ENCODE measurements around the gene CDH23. TPM values are rescaled to one million over a fixed set of nuclear protein-coding genes. Genes with fewer than 3 reads are reported as not detected.

The CDH23 gene
- total RNA-seq, 6 donors from 2014 or later, result 4.7 to 29.3 (median 10.4) TPM

DNA sequence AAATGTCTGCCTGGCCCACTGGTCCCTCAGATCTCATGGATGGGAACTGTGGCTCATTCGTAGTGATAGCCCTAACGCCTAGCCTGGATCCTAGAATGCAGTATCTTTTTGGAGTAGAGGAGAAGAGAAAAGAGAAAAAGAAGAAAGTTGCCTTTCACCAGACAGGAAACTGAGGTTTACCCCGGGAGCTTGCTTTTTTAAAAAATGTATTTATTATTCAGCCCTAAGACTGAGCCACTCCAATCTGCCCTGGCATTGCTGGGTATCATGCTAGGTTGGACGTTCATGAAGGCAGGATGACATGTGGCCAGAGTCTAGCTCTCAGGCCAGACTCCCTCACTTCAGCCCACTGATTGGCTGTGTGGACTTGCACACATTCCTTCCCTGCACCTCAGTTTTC, 344.3 kb downstream of the CDH23 start:
- TF ChIP-seq EP300 (IDR thresholded peaks at IDR 0.05) (no peak), POLR2A (IDR thresholded peaks at IDR 0.05) (no peak), POLR2AphosphoS5 (IDR thresholded peaks at IDR 0.05) (no peak)
- TF ChIP-seq, protein P1, sequence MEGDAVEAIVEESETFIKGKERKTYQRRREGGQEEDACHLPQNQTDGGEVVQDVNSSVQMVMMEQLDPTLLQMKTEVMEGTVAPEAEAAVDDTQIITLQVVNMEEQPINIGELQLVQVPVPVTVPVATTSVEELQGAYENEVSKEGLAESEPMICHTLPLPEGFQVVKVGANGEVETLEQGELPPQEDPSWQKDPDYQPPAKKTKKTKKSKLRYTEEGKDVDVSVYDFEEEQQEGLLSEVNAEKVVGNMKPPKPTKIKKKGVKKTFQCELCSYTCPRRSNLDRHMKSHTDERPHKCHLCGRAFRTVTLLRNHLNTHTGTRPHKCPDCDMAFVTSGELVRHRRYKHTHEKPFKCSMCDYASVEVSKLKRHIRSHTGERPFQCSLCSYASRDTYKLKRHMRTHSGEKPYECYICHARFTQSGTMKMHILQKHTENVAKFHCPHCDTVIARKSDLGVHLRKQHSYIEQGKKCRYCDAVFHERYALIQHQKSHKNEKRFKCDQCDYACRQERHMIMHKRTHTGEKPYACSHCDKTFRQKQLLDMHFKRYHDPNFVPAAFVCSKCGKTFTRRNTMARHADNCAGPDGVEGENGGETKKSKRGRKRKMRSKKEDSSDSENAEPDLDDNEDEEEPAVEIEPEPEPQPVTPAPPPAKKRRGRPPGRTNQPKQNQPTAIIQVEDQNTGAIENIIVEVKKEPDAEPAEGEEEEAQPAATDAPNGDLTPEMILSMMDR (IDR thresholded peaks at IDR 0.05), result no peak
- H3K4me3 ChIP-seq, result no peak overlapping the region
- DNase-seq, result no peak
- H3K27ac ChIP-seq, result peak overlapping the region in 1 of 4 donors; percentile 9
- H3K27me3 ChIP-seq, result no peaks in the 10 kb centered on the region
- H3K9me3 ChIP-seq, result peaks cover 0 to 7% (median 2%) of the 10 kb centered on the region in 4 donors
- WGBS, 2 donors, result 49 to 68% methylated on average over 4 of the region's 4 CpGs
- no peak for ATAC-seq (ENCODE audit: low FRiP score in 2 of 2)
- H3K4me1 ChIP-seq, result peaks cover 42 to 61% (median 50%) of the 10 kb centered on the region in 4 donors
- no peaks in the 10 kb centered on the region for H3K36me3 ChIP-seq

DNA sequence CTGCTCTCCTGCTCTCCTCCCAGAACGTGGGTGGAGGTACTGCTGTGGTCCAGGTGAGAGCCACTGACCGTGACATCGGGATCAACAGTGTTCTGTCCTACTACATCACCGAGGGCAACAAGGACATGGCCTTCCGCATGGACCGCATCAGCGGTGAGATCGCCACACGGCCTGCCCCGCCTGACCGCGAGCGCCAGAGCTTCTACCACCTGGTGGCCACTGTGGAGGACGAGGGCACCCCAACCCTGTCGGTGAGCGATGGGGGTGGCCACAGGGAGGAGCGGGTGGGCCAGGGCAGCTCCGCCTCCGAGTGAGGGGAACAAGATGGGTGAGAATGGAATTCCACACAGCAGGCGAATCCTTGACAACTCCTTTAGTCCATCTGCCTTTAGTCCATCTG, 345.0 kb downstream of the CDH23 start:
- peaks cover 0 to 7% (median 2%) of the 10 kb centered on the region in 4 donors for H3K9me3 ChIP-seq
- peak overlapping the region in 1 of 4 donors; percentile 47 for H3K27ac ChIP-seq
- DNase-seq (no peak), ATAC-seq (ENCODE audit: low FRiP score in 2 of 2) (no peak)
- no peaks in the 10 kb centered on the region for H3K36me3 ChIP-seq
- H3K4me1 ChIP-seq, result peaks cover 42 to 61% (median 50%) of the 10 kb centered on the region in 4 donors
- TF ChIP-seq POLR2AphosphoS5 (IDR thresholded peaks at IDR 0.05) (no peak), POLR2A (IDR thresholded peaks at IDR 0.05) (no peak), EP300 (IDR thresholded peaks at IDR 0.05) (no peak)
- TF ChIP-seq, protein P1 (IDR thresholded peaks at IDR 0.05), result no peak
- no peak overlapping the region for H3K4me3 ChIP-seq
- 96 to 97% methylated on average over 10 to 19 of the region's 20 CpGs for WGBS, 2 donors
- no peaks in the 10 kb centered on the region for H3K27me3 ChIP-seq

DNA sequence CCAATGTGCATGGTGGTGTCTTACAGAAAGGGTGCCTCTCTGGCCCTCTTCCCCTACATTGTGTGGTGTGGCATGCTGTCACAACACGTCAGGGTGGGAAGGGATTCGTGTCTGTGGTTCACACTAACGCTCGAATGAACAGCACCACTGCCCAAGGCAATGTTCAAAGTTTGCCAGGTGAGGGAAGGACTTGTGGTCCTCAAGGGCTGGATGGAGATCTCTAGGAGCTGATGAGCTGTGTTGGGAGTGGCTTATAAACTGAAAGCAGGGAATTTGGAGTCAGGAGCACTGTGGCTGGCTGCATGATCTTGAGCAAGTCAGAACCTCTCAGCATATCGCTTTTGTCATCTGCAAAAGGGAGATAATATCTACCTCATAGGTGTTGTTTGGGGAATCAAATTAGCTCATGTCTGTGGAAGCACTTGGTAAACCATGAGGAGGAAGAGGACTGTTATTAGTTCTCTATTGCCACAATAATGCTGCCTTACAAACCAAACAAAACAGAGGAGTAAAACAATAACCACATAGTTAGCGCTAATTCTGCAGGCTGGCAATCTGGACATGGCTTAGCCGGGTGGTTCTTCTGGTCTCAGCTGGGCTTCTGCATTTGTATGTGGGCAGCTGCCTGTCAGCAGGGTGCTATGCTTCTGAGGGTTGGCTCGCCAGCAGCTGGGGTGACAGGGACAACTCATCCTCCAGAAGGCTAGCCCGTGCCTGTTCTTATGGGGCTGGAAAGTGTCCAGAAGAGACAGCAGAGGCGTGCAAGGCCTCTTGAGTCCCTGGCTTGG, 345.8 kb downstream of the CDH23 start:
- Histone ChIP-seq H3K9me3 (peaks cover 0 to 7% (median 2%) of the 10 kb centered on the region in 4 donors), H3K4me1 (peaks cover 42 to 61% (median 50%) of the 10 kb centered on the region in 4 donors), H3K27ac (peak overlapping the region in 2 of 4 donors; percentile 47 to 59), H3K36me3 (no peaks in the 10 kb centered on the region), H3K27me3 (no peaks in the 10 kb centered on the region), H3K4me3 (no peak overlapping the region)
- 88 to 91% methylated on average over 10 of the region's 10 CpGs for WGBS, 2 donors
- ATAC-seq (ENCODE audit: low FRiP score in 2 of 2) (no peak), DNase-seq (no peak)
- TF ChIP-seq POLR2AphosphoS5 (IDR thresholded peaks at IDR 0.05) (no peak), POLR2A (IDR thresholded peaks at IDR 0.05) (no peak)

DNA sequence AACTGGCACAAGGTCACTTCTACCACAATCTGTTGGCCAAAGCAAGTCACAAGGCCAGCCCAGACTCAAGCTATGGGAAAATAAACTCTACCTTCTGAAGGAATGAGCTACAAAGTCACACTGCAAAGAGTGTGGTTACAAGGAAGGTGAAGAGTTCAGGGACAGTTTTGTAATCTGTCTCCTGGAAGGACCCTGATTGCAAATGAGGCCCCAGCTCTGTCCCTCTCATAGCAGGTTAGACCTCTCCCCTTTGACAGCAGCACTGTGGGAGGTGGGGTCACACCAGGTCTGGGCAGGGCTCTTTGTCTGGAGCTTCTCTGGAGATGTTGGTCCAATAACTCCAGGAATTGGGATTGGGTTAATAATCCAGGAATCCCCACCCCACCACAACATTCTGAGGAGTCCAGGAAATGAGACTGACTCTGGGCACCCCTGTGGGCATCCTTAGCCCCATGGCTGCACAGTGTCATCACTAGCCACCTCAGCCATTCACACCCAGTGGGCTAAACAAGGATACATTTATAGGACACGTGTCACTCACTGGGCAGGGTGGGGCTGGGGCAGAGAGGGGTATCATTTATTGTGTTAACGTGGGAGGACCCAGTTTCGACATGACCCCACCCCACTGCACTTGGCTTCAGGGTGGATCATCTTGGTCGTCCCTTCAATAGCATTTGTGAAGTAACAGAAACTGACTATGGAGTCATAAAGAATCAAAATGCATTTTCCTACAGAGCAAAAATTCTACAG, 346.5 kb downstream of the CDH23 start:
- WGBS, 2 donors, result 79 to 84% methylated on average over 4 of the region's 4 CpGs
- Histone ChIP-seq H3K4me3 (no peak overlapping the region), H3K9me3 (peaks cover 0 to 7% (median 2%) of the 10 kb centered on the region in 4 donors), H3K27ac (peak overlapping the region in 2 of 4 donors; percentile 47 to 59), H3K4me1 (peaks cover 44 to 61% (median 50%) of the 10 kb centered on the region in 4 donors), H3K36me3 (no peaks in the 10 kb centered on the region), H3K27me3 (no peaks in the 10 kb centered on the region)
- TF ChIP-seq EP300 (IDR thresholded peaks at IDR 0.05) (no peak), POLR2AphosphoS5 (IDR thresholded peaks at IDR 0.05) (no peak), POLR2A (IDR thresholded peaks at IDR 0.05) (no peak)
- TF ChIP-seq, protein P1 (IDR thresholded peaks at IDR 0.05), result no peak
- ATAC-seq (ENCODE audit: low FRiP score in 2 of 2) (no peak), DNase-seq (no peak)

DNA sequence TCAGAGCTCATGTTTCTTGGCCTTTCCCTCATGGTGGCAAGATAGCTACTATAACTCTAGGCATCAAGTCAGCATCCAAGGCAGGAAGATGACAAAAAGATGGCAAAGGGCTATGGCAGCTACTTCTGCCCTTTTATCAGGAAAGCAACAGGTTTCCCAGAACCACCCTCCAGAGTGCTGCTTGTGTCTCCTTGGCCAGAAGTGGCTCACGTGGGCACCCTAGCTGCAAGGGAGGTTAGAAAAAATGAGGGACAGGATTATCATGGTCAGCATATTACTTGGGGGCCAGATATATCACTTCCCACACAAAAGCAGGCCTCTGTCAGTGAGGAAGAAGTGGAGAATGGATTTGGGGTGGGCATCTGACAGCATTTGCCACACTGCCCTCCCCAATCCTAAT, 347.1 kb downstream of the CDH23 start:
- Histone ChIP-seq H3K36me3 (no peaks in the 10 kb centered on the region), H3K4me3 (no peak overlapping the region), H3K27me3 (no peaks in the 10 kb centered on the region), H3K27ac (peak overlapping the region in 2 of 4 donors; percentile 14 to 59), H3K9me3 (peaks cover 0 to 7% (median 2%) of the 10 kb centered on the region in 4 donors), H3K4me1 (peaks cover 48 to 62% (median 54%) of the 10 kb centered on the region in 4 donors)
- no peak for DNase-seq
- TF ChIP-seq POLR2A (IDR thresholded peaks at IDR 0.05) (no peak), POLR2AphosphoS5 (IDR thresholded peaks at IDR 0.05) (no peak), EP300 (IDR thresholded peaks at IDR 0.05) (no peak)
- TF ChIP-seq, protein P1 (IDR thresholded peaks at IDR 0.05), result no peak
- no peak for ATAC-seq (ENCODE audit: low FRiP score in 2 of 2)
- WGBS, 2 donors, result 86 to 89% methylated on average over 1 of the region's 1 CpG

Measured in upper lobe of left lung (tissue), 6 donors.